ENCODE results near the gene LRFN2. TPM values are rescaled to one million over a fixed set of nuclear protein-coding genes. Genes with fewer than 3 reads are reported as not detected.

LRFN2 gene
- total and polyA plus RNA-seq, 11 donors = not detected

DNA sequence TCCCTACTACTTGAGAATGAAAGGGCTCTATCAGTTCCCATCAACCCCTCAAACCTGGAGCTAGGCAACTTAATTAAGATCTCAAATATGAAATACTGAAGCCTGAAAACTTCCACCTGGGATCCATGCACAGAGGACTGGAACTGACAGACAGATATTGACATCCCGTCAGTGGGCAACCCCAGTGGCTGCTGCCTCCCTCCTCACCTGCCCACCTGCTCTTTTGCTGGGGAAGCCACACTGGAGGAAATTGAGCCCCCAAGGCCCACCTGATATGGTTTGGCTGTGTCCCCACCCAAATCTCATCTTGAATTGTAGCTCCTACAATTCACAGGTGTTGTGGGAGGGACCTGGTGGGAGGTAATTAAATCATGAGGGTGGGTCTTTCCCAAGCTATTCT is 192.8 kb downstream of the LRFN2 start:
- intact Hi-C loops (cut with DNase I) = no loop called here
- WGBS, 4 donors = 92 to 100% (median 99%) methylated on average over 1 of the region's 1 CpG
- Histone ChIP-seq H3K27ac (no peak overlapping the region), H3K4me1 (no peaks in the 10 kb centered on the region), H3K27me3 (peaks cover 0 to 29% (median 0%) of the 10 kb centered on the region in 9 donors), H3K36me3 (no peaks in the 10 kb centered on the region), H3K9me3 (no peaks in the 10 kb centered on the region), H3K4me3 (no peak overlapping the region)
- no peak for ATAC-seq
- no peak for DNase-seq
- TF ChIP-seq, protein P1, sequence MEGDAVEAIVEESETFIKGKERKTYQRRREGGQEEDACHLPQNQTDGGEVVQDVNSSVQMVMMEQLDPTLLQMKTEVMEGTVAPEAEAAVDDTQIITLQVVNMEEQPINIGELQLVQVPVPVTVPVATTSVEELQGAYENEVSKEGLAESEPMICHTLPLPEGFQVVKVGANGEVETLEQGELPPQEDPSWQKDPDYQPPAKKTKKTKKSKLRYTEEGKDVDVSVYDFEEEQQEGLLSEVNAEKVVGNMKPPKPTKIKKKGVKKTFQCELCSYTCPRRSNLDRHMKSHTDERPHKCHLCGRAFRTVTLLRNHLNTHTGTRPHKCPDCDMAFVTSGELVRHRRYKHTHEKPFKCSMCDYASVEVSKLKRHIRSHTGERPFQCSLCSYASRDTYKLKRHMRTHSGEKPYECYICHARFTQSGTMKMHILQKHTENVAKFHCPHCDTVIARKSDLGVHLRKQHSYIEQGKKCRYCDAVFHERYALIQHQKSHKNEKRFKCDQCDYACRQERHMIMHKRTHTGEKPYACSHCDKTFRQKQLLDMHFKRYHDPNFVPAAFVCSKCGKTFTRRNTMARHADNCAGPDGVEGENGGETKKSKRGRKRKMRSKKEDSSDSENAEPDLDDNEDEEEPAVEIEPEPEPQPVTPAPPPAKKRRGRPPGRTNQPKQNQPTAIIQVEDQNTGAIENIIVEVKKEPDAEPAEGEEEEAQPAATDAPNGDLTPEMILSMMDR (IDR thresholded peaks at IDR 0.05) = no peak
- no peak for TF ChIP-seq POLR2A (IDR thresholded peaks at IDR 0.05)

DNA sequence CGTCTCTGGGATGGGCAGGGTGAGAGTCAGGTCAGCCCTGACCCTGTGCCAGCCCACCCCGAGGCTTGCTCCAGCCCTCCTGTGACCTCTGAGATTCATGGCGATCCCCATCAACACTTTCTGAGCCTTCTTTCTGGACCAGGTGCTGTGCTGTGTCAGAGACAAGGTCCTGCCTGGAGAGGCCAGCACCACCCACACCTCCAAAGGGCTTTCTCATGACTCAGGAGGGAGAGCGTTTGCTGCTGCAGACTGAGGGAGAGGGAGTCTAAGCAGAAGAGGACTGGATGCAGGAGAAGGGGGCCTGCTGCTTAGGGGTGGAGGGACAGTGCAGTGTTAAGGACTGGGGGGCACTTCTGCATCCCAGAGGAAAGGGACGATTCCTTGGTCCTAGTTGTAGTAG is 193.5 kb downstream of the LRFN2 start:
- no peak overlapping the region for H3K27ac ChIP-seq
- intact Hi-C loops (cut with DNase I) = no loop called here
- 46 to 74% (median 57%) methylated on average over 4 to 5 of the region's 5 CpGs for WGBS, 4 donors
- no peaks in the 10 kb centered on the region for H3K9me3 ChIP-seq
- TF ChIP-seq, protein P1 (IDR thresholded peaks at IDR 0.05) = no peak
- TF ChIP-seq POLR2A (IDR thresholded peaks at IDR 0.05) = no peak
- no peaks in the 10 kb centered on the region for H3K36me3 ChIP-seq
- no peak for ATAC-seq
- H3K4me1 ChIP-seq = no peaks in the 10 kb centered on the region
- no peak overlapping the region for H3K4me3 ChIP-seq
- H3K27me3 ChIP-seq = peaks cover 0 to 29% (median 2%) of the 10 kb centered on the region in 9 donors
- DNase-seq = no peak

DNA sequence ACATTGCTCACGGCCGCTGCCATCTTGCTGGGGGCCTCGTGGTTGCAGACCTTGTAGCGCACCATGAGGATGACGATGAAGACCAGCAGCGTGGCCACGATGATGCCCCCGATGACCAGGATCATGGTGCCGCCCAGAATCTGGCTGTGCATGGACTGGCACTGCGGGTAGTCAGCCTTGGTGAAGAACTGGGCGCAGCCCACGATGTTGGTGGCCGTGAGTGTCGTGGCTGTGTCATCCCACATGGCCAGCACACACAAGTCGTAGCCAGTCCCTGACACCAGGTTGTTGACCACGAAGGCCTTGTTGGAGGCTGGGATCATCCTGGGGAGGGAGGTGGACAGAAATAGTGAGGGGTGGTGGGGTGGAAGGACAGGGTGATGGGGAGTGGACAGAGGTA is 194.6 kb downstream of the LRFN2 start:
- intact Hi-C loops (cut with DNase I) = no loop called here
- no peak for DNase-seq
- Histone ChIP-seq H3K27ac (no peak overlapping the region), H3K36me3 (no peaks in the 10 kb centered on the region), H3K4me3 (no peak overlapping the region), H3K27me3 (peaks cover 0 to 29% (median 2%) of the 10 kb centered on the region in 9 donors), H3K4me1 (no peaks in the 10 kb centered on the region), H3K9me3 (no peaks in the 10 kb centered on the region)
- TF ChIP-seq, protein P1 (IDR thresholded peaks at IDR 0.05) = no peak
- ATAC-seq = no peak
- 91 to 99% (median 94%) methylated on average over 11 to 16 of the region's 16 CpGs for WGBS, 4 donors

DNA sequence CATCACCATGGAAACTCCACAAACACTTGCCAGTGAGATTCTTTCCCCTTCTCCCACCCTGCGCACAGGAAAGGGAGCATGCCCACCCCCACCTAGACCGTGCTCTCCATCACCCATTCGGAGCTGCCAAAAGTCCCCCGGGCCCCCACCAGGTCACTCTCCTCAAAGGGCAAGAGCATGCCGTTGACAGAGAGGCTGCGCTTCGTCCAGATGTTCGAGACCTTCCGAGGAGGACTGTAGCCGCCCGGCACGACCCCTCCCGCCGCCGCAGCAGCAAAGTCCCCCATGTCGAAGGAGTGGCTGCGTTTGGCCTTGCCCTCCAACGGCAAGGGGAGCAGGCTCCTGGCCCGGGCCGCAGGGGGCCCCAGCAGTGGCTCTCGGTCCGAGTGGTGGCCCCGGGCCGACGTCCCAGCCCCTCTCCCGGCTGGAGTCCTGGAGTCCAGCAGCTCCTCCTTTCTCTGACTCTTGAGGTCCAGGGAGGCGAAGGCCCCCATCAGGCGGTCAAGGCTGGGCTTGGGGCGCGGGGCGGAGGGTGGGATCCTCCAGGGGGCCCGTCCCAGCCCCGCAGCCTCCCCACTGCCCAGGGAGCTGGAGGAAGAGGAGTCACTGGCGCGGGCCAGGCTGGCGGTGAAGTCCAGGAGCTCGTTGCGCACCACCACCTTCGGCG is 195.2 kb downstream of the LRFN2 start:
- H3K4me3 ChIP-seq = no peak overlapping the region
- DNase-seq (no peak), ATAC-seq (no peak)
- TF ChIP-seq, protein P1 (IDR thresholded peaks at IDR 0.05) = no peak
- TF ChIP-seq POLR2A (IDR thresholded peaks at IDR 0.05) = no peak
- H3K36me3 ChIP-seq = no peaks in the 10 kb centered on the region
- no peaks in the 10 kb centered on the region for H3K9me3 ChIP-seq
- peaks cover 0 to 32% (median 2%) of the 10 kb centered on the region in 9 donors for H3K27me3 ChIP-seq
- intact Hi-C loops (cut with DNase I) = no loop called here
- no peaks in the 10 kb centered on the region for H3K4me1 ChIP-seq
- no peak overlapping the region for H3K27ac ChIP-seq
- 84 to 88% (median 86%) methylated on average over 16 to 40 of the region's 40 CpGs for WGBS, 4 donors
